Left renal pelvis (tissue), 4 donors: Measurements from ENCODE around the gene GOLIM4. TPM values are rescaled to one million over a fixed set of nuclear protein-coding genes. Genes with fewer than 3 reads are reported as not detected.

Source experiments
- DNase-seq, 4 donors: peaks; one replicate each; pipeline ENCODE4 v3.0.0-alpha.2; 2013; ENCODE audit warnings: low read depth in 4 of 4, low spot score in 3 of 4
- polyA plus RNA-seq, 4 donors: library from polyadenylated mRNA; unstranded; fragments of 120-200 nt; gene quantifications; one replicate each; pipeline ENCODE4 v1.2.1, GENCODE V29; 2013; ENCODE audit not compliant: insufficient read length in 4 of 4

The GOLIM4 gene
- polyA plus RNA-seq, 4 donors: 90.6 to 134 (median 107) TPM

- DNase-seq: no peak
These were observed 89.1 kb downstream of the GOLIM4 start for GRCh38 chr3:168006584-168006983.

DNA sequence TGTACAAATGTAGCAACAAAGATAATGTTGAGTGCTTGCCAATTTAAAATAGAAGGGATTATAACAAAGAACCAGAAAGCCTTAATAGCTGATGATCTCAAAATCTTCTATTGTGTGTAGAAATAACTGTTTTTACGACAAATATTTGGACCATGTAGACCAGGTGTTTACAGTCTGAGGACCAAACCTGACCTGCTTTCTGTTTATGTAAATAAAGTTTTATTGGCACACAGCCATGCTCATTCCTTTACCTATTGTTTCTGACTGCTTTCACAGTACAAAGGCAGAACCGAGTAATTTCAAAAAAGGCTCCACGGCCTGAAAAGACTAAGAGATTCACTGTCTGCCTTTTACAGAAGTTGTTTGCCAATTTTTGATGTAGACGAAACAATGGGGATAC is 91.8 kb downstream of the GOLIM4 start:
- no peak for DNase-seq

DNA sequence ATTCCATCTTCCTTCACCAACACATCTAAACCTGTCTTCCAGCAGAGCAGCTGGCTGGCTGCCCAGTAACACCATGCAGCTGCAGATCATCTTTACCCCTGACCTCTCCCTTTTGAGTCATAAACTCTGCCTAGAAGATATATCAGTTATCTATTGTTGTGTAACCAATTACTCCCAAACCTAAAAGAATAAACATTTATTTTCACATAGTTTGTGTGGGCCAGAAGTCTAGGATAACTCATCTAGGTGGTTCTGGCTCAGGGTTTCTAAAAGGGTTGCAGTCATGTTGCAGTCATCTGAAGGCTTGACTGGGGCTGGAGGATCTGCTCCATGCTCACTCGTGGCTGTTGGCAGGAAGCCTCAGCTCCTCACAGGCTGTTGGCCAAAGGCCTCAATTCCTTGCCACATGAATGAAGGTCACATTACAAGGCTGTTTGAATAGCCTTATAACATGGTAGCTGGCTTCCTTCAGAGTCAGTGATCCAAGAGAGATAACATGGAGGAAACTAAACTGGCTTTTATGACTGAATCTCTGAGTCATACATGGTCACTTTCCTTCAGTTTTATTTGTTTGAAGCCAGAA is 92.8 kb downstream of the GOLIM4 start:
- no peak for DNase-seq

GRCh38 chr3:168001244-168001643 is 94.5 kb downstream of the GOLIM4 start:
- DNase-seq: no peak

GRCh38 chr3:167998253-167998652 is 97.5 kb downstream of the GOLIM4 start:
- no peak for DNase-seq

- DNase-seq: no peak
These were observed 99.2 kb downstream of the GOLIM4 start for GRCh38 chr3:167996514-167996913.

DNA sequence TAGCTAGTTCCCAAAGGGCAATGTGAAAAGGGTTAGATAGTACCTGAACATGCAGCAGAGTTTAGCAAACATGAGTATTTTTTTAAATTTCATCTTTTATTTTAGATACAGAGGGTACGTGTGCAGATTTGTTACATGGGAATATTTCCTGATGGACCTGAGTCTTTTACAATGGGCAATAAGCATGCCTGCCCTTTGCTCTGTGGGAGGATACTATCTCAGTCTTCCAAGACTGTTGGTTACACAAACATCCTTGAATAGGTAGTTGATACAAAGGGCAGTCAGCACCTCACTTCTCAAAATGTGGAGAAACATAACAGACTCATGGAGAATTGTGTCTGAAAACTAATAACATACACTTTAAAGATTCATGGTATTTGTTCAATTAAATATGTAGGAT is 103.3 kb downstream of the GOLIM4 start:
- no peak for DNase-seq

GRCh38 chr3:167991213-167991612 is 104.5 kb downstream of the GOLIM4 start:
- no peak for DNase-seq

DNA sequence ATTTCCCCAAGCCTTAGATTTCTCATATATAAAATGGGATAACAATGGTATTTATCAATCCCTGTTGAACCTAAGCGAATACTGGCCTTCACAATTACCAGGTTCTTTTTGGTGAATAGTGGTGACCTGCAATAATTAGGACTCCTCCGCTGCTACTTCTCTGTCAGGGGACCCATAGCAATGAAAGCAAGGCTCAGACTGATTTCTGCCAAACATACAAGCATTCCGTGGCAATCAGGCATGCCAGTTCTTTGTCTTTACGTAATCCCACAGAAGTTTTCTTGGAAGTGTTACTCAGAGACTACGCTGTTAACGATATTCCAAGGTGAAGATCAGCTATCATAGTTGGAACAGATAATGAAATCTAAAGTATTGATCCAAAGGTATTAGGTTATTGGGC is 105.7 kb downstream of the GOLIM4 start:
- DNase-seq: no peak

- no peak for DNase-seq
These were observed 106.7 kb downstream of the GOLIM4 start for GRCh38 chr3:167989066-167989465.

GRCh38 chr3:167983583-167983982 is 112.1 kb downstream of the GOLIM4 start:
- no peak for DNase-seq

GRCh38 chr3:167978486-167978885 is 117.2 kb downstream of the GOLIM4 start:
- DNase-seq: no peak

GRCh38 chr3:167978071-167978470 is 117.7 kb downstream of the GOLIM4 start:
- no peak for DNase-seq

DNA sequence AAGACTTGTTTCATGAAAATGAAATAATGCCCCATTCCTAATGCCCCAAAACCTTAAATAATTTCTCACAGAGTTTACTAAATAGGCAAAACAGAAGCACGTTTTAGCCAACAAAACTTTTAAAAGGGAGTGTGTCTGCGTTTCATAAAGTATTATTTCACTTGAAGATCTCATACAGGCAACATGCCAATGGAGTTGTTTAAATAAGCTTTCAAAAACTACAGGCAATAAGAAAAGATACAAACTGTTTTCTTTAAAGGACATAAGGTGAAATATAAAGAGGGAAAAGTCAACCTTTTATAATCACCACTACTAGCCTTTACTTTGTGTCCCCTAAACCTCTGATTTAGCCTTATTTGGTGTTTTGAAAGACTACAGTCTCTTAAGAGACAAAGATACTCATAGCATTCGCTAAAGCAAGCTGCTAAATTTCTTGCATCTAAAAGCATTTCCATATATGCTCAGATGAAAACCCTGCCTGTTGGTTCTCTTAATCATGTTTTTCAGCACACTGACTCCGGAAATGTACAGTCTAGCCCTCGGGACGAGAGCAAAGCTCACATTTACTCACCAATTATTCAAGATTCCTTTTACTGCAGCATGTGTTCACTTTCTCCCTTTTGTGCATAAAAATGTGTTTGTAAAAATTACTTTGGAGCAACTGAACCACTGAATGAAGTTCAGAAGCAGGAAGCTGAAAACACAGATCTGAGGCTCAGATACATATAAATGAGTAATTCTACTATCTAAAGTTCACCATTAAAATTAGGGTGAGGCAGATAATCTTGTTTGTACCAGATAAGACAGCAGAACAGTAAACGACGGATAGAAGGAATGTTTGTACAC is 119.0 kb downstream of the GOLIM4 start:
- DNase-seq: no peak

DNA sequence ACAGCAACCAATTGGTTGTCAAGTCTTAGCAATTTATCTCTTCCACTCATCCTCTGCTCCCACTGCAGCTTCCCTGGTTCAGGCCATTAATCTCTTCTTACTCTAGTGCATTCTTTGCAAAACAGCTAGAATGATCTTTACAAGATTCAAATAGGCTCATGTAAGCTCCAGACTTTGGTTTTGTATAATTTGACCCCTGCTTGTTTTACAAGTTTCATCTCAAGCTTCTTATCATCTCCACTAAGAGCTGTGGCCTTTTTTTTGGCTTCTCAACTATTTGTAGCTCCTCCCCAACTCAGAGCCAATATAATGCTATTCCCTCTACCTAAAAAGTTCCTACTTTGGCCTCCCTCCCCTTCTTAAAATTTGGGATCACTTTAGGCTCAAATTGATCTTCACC is 121.8 kb downstream of the GOLIM4 start:
- no peak for DNase-seq

- DNase-seq: no peak
These were observed 122.7 kb downstream of the GOLIM4 start for GRCh38 chr3:167973046-167973445.

GRCh38 chr3:167972502-167972901 is 123.2 kb downstream of the GOLIM4 start:
- no peak for DNase-seq

DNA sequence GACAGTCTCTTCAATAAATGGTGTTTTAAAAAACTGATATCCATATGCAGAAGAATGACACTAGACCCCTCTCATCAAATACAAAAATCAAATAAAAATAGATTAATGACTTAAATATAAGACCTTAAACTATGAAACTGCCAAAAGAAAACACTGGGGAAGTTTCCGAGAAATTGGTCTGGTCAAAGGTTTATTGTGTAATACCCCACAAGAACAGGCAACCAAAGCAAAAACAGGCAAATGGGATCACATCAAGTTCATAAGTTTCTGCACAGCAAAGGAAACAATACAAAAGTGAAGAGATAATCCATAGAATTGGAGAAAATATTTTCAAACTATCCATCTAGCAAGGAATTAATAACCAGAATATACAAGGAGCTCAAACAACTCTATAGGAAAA is 126.2 kb downstream of the GOLIM4 start:
- no peak for DNase-seq

- no peak for DNase-seq
These were observed 128.3 kb downstream of the GOLIM4 start for GRCh38 chr3:167967257-167968036.
